HG03575 (cell line): Measurements from ENCODE around the gene TCF15.
"Not testable (repeated sequence)": the region's sequence is repeated elsewhere in the genome, so short reads cannot be mapped to it uniquely, and the experiment has no call there.

Experiments used
- ATAC-seq: cut with Tn5 transposase; IDR thresholded peaks from one replicate; pipeline ENCODE4 v1.9.1; 2021; ENCODE audit not compliant: unreplicated experiment, insufficient number of reproducible peaks, low FRiP score; ENCODE audit errors: extremely low read depth

The TCF15 gene

GRCh38 chr20:644692-645317 lies 34.7 kb upstream of the TCF15 start:
- no peak for ATAC-seq

DNA sequence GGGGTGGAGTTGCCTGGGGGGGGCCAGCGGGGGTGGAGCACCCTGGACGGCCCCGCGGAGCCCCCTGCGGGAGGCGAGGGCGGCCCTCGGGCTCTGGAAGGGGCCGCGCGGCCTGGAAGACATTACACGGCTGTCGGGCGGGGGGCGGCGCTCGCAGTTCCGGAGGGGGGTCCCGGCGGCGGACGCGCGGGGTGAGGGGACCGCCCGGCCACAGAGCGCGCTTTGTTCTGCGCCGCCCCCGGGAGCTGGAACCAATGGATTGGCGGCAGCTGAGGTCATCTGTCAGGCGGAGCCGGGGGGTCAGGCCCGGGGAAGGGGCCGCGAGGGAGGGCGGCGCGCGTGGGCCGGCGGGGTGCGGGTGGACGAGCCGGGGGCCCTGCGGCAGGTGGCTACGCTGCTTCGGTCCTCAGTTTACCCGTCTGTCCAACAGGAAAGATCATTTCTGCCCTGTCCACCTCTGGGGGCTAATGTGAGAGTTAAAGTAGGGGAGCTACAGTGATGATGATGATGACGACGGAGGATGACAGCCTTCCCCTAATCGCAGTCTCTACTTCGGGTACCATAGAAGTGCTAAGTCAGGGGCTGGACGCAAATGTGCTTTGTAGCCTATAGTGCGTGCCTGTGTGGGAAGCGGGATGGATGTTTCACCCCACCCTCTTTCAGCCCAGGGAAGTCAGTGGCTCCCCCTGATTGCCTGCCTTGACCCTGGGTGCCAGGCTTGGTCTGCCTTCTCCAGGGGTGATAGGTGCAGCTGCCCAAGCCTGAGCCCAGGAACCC lies 32.5 kb upstream of the TCF15 start:
- ATAC-seq = no peak

GRCh38 chr20:642013-642397 lies 31.9 kb upstream of the TCF15 start:
- not testable (repeated sequence) for ATAC-seq

GRCh38 chr20:641516-641875 lies 31.4 kb upstream of the TCF15 start:
- ATAC-seq = no peak

GRCh38 chr20:640674-641515 lies 30.8 kb upstream of the TCF15 start:
- ATAC-seq = no peak

DNA sequence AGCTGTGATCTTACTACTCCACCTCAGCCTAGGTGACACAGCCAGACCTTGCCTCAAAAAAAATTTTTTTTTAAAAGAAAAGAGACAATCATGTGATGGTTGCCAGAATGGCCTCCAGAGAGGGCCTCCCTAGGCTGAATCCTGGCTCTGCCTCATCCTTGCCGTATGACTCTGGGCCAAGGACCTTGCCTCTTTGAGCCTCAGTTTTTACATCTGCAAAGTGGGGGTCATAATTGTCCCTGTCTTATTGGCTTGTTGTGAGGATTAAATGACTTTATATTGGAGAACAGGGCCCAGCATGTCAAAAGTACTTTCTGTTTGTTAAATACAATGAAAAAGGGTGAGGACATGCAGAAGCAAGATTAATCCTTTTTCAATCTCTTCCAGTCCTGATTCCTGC lies 28.5 kb upstream of the TCF15 start:
- ATAC-seq = no peak

GRCh38 chr20:637559-637958 lies 27.4 kb upstream of the TCF15 start:
- no peak for ATAC-seq

GRCh38 chr20:635893-636338 lies 25.8 kb upstream of the TCF15 start:
- no peak for ATAC-seq

GRCh38 chr20:635028-635892 lies 25.2 kb upstream of the TCF15 start:
- ATAC-seq = no peak

- ATAC-seq = no peak
Observed at GRCh38 chr20:634148-634925, 24.2 kb upstream of the TCF15 start.

- ATAC-seq = no peak
Observed at GRCh38 chr20:631101-631500, 21.0 kb upstream of the TCF15 start.

- no peak for ATAC-seq
Observed at GRCh38 chr20:626579-626978, 16.5 kb upstream of the TCF15 start.

- ATAC-seq = no peak
Observed at GRCh38 chr20:625360-625932, 15.3 kb upstream of the TCF15 start.

GRCh38 chr20:623704-624103 lies 13.6 kb upstream of the TCF15 start:
- no peak for ATAC-seq

DNA sequence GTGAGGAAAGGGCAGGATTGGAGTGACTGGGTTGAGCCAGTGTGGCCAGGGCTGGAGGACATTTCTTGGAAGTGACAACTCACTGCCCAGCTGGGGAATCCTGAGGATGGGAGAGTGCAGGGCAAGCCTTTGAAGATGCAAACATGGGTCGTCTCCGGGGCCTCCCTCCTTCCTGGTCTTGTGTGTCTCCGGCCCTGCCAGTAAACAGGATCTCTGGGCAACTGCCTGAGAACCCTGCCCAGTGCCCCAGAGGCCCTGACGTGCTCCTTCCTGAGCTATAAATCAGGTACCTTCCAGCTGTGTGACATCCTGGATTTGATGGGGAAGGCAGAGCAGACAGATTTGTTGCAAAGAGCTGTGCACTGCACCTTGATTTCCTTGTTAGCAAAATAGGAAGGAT lies 12.9 kb upstream of the TCF15 start:
- no peak for ATAC-seq

GRCh38 chr20:622161-622560 lies 12.1 kb upstream of the TCF15 start:
- no peak for ATAC-seq

GRCh38 chr20:621125-621756 lies 11.1 kb upstream of the TCF15 start:
- ATAC-seq = no peak

GRCh38 chr20:620246-620645 lies 10.1 kb upstream of the TCF15 start:
- ATAC-seq = no peak
